NCI-H1417 treated with DMSO at 0.1 percent for 48 hours (cell line): ENCODE measurements around the gene POP5.
"Not testable (repeated sequence)": the region's sequence is repeated elsewhere in the genome, so short reads cannot be mapped to it uniquely, and the experiment has no call there.

ENCODE experiments used
- DNase-seq: peaks from one replicate; lab custom pipeline; 2025; lab: John Stamatoyannopoulos, UW

Gene POP5

DNA sequence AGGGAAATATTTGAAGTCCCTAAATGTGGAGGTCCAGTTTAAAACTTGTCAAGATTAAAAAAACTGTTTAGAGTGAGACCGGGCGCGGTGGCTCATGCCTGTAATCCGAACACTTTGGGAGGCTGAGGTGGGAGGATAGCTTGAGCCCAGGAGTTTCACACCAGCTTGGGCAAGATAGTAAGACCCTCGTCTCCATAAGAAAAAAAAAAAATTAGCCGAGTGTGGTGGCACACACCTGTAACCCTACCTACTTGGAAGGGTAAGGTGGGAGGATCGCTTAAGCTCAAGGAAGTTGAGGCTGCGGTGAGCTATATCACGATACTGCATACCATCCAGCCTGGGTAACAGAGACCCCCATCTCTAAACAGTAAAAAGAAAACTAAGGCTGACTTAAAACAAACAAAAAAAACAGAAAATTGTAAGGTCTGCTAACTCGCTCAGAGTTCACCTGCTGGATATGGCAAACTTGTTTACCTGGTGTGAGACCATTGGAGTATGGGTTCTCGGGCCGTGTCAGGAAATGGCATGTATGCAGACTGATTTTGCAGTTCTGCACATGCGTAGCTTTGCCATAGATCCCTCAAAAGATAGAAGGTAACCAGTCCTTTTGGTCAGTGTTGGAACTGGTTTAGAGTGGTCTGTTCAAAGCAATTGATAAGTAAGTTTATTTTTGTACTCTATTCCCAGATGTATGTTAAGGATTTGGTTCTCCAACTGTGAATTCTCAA, 45.0 kb downstream of the POP5 start:
- DNase-seq: no peak

DNA sequence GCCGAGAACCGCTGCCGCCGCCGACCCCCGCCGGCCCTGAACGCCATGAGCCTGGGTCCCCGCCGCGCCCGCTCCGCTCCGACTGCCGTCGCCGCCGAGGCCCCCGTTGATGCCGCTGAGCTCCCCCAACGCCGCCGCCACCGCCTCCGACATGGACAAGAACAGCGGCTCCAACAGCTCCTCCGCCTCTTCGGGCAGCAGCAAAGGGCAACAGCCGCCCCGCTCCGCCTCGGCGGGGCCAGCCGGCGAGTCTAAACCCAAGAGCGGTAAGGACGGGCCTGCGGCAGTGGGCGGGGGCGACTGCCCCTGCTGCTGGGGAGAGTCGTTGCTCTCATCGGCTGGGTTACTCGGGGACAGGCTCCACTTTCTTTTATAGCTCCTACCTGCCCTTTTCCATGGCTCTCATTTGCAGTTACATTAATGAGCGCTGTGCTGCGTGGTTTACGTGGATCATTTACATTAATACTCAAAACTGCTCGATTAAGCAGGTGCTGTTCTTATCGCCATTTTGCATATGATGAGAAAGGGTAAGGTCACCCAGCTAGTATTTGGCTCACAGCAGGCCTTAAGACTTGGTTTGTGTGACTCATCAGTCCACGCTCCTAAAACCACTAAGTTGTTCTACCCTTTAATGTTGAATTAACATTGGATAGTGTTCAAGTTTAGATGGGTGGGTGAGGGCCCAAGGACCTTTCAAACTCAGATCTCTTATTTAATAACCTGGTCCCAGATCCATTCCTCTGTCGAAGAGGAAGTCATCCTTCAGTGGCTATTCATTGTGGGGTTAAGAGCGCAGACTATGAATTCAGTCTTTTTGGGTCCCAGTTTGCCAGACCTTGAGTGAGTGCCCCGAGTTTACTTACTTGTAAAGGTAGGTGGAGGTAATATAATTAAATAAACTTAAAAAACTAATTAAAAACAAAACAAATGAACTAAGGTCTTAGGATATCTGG, 46.2 kb downstream of the POP5 start:
- no peak for DNase-seq

DNA sequence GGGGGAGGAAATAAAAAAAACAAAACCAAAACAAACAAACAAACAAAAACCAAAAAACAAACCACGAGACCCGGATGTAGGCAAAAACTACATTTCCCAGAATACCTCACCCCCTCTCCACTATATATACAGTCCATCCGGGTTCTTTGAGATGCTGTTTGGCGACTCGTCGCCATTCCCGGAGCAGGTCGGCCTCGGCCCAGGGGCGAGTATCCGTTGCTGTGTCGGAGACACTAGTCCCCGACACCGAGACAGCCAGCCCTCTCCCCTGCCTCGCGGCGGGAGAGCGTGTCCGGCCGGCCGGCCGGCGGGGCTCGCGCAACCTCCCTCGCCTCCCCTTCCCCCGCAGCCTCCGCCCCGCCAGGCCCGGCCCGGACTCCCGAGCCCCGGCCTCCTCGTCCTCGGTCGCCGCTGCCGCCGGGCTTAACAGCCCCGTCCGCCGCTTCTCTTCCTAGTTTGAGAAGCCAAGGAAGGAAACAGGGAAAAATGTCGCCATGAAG, 46.9 kb downstream of the POP5 start, which contains the start of gene RNF10:
RNF10 (plus strand) TSS at position 154 of the 500 bp plus-strand sequence. CDS start 456 bp downstream, outside the sequence.
- DNase-seq: peak; percentile 85

DNA sequence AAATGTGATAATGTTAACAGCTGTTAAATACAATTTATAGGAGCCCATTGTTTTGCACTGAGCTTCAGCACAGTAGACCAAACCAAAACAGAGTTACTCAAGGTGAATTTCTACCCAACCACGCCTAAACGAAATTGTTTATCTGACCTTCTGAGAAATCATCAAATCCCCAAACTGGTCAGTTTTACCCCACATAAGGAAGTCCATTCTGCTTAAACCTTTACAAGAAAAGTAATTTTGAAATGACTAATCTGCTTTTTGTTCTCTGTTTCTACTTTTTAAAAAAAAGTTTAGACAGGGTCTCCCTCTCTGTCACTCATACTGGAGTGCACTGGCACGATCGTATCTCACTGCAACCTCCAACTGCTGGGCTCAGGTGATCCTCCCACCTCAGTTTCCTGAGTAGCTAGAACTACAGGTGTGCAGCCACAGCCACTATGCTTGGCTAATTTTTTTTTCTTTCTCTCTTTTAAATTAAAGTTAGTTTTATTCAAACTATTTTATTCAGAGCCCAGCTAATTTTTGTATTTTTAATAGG, 48.4 kb downstream of the POP5 start:
- DNase-seq: no peak

DNA sequence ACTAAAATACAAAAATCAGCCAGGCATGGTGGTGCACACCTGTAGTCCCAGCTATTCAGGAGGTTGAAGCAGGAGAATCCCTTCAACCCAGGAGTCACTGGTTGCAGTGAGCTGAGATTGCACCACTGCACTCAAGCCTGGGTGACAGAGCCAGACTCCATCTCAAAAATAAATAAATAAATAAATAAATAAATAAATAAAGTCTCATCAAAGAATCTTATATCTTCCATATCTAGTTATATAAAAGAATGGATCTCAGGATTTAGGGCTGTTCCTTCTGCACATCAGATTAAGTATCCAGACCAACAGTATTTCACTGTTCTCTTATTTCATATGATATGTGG, 50.8 kb downstream of the POP5 start:
- not testable (repeated sequence) for DNase-seq

DNA sequence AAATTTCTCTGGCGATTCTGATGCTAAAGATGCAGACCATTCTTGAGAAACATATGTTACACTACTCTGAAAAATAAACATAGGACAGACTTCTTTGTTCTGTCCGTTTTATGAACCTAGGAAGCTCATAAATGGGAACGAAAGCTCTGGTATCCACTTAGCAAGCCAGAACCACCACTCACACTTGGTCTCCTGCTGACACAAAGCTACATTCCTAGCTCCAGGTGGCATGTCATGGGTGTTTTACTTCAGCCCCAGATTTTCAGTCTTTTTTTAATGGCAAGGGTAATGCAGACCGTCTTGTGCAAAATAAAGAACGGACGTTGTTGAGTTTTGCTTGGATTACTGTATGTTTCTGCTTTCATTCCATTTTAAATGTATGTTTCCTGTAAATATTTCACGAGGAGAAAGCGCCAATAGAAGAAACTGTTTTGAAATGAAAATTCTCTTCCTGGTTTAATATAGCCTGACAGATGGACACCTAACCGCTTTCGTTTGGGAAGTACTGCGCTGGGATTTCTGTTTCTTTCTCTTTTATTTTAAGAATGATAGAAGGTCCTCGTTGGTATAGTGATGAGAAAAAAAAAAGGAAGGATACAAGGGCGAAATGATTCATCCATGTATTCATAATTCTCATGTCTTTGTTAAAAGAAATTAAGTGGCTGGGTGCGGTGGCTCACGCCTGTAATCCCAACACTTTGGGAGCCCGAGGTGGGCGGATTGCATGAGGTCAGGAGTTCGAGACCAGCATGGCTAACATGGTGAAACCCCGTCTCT, 51.4 kb downstream of the POP5 start:
- DNase-seq: peak; percentile 78

DNA sequence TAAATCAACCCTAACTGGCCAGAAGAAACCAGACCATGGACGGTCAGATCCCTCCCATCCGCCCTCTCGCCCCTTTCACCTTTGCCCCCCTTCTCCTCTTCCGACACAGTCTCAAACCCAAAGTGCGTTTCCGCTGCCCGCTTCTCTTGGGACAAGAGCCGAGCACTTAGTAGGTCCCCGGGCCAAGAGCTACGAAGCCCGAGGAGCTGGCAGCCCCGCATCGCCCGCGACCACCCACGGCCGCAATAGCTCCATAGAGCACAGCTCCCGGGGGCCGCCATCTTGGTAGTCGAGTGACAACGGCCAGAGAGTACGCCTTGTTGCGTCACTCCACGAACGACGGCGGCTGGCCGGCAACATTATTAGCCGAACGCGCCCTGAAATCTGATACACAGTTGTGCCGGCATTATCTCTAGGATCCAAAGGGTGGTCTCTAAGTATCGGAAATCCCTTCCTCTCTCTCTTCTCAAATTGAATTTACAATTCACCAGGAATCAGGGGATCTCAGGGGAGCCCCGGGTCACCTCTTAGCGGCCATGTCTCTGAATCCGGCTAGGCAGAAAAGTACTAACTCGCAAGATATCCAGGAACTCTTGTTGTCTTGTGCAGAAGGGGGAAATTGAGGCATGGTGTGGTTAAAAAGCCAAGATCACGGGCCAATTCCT, 52.2 kb downstream of the POP5 start, which contains the start of gene COQ5:
COQ5 (minus strand) TSS at position 298 of the 665 bp plus-strand sequence; CDS start at position 281, 17 bp downstream.
- peak; percentile 68 for DNase-seq
